IMR-90 (cell line): ENCODE measurements around the gene ADGRD1. TPM values are rescaled to one million over a fixed set of nuclear protein-coding genes. Genes with fewer than 3 reads are reported as not detected.

Experiments
- ATAC-seq: fragments of 200-7000 bp; cut with Tn5 transposase; 2 replicates; pipeline ENCODE4 v1.9.1; 2020; ENCODE audit warnings: low read depth, mild to moderate bottlenecking, moderate library complexity
- BruUV-seq: library from RNA; stranded (reverse); fragments of 400-500 nt; replicated peaks from 2 replicates; lab custom pipeline; 2021; lab: Mats Ljungman, UMichigan
- CTCF ChIA-PET: fragments of 300-600 bp; formaldehyde crosslinking; extraction: SDS; loops from one replicate; lab custom pipeline; 2021; ENCODE audit warnings: antibody characterized with exemption; lab: Yijun Ruan, JAX
- POLR2A ChIA-PET: fragments of 300-600 bp; sonication (Branson Sonifier 250); formaldehyde crosslinking; loops from one replicate; lab custom pipeline; 2022; ENCODE audit warnings: antibody characterized with exemption; ENCODE audit not compliant: unreplicated experiment; lab: Charles Lee
- DNase-seq: peaks from one replicate; pipeline ENCODE4 v3.0.0; 2013
- H2AFZ ChIP-seq: replicated peaks from 2 replicates; pipeline ENCODE3; 2013; ENCODE audit warnings: low read length, mild to moderate bottlenecking; ENCODE audit not compliant: poor library complexity
- H2AK5ac ChIP-seq: 2 replicates; pipeline ENCODE4 v1.6.1; 2013; ENCODE audit warnings: low read depth, low read length, inconsistent platforms
- H2AK9ac ChIP-seq: replicated peaks from 2 replicates; pipeline ENCODE3; 2013; ENCODE audit warnings: mild to moderate bottlenecking, low read depth, low read length, moderate library complexity; ENCODE audit not compliant: poor library complexity
- H2BK120ac ChIP-seq: 2 replicates; pipeline ENCODE4 v1.6.1; 2013; ENCODE audit warnings: low read depth, low read length, inconsistent platforms
- H2BK15ac ChIP-seq: 3 replicates; pipeline ENCODE4 v1.6.1; 2013; ENCODE audit warnings: low read depth, low read length, inconsistent platforms
- H2BK20ac ChIP-seq: 2 replicates; pipeline ENCODE4 v1.6.1; 2013; ENCODE audit warnings: low read depth, mild to moderate bottlenecking, inconsistent platforms, low read length, moderate library complexity
- H2BK5ac ChIP-seq: 2 replicates; pipeline ENCODE4 v1.6.1; 2013; ENCODE audit warnings: mild to moderate bottlenecking, low read depth, low read length, inconsistent platforms; ENCODE audit not compliant: poor library complexity, severe bottlenecking
- H3K14ac ChIP-seq: replicated peaks from 2 replicates; pipeline ENCODE4 v1.6.1; 2013; ENCODE audit warnings: low read depth, low read length, inconsistent platforms
- H3K18ac ChIP-seq: 2 replicates; pipeline ENCODE4 v1.6.1; 2013; ENCODE audit warnings: low read depth, low read length, control low read depth
- H3K23ac ChIP-seq: 2 replicates; pipeline ENCODE4 v1.6.1; 2013; ENCODE audit warnings: low read depth, low read length, inconsistent platforms
- H3K27ac ChIP-seq: 2 replicates; pipeline ENCODE4 v1.5.1; 2013; ENCODE audit warnings: mild to moderate bottlenecking, control low read depth, low read length; ENCODE audit not compliant: insufficient read depth
- H3K27me3 ChIP-seq: 2 replicates; pipeline ENCODE4 v1.6.1; 2013; ENCODE audit warnings: low read length; ENCODE audit not compliant: control insufficient read depth, insufficient read depth
- H3K36me3 ChIP-seq: 2 replicates; pipeline ENCODE4 v1.6.1; 2013; ENCODE audit warnings: low read length, mixed read lengths; ENCODE audit not compliant: control insufficient read depth, insufficient read depth
- H3K4ac ChIP-seq: 2 replicates; pipeline ENCODE4 v1.6.1; 2013; ENCODE audit warnings: low read depth, low read length, inconsistent platforms
- H3K4me1 ChIP-seq: 2 replicates; pipeline ENCODE4 v1.6.1; 2013; ENCODE audit warnings: low read length, mixed read lengths; ENCODE audit not compliant: control insufficient read depth, insufficient read depth
- H3K4me2 ChIP-seq: 2 replicates; pipeline ENCODE4 v1.6.1; 2013; ENCODE audit warnings: low read depth, mild to moderate bottlenecking, control low read depth, low read length, moderate library complexity
- H3K4me3 ChIP-seq: 2 replicates; pipeline ENCODE4 v1.5.1; 2013; ENCODE audit warnings: low read depth, mild to moderate bottlenecking, control low read depth, low read length, moderate library complexity; ENCODE audit not compliant: insufficient read depth
- H3K56ac ChIP-seq: 2 replicates; pipeline ENCODE4 v1.6.1; 2013; ENCODE audit warnings: low read length, inconsistent platforms; ENCODE audit not compliant: insufficient read depth; ENCODE audit errors: extremely low read depth
- H3K79me1 ChIP-seq, 2 experiments: 2 replicates each; pipeline ENCODE4 v1.6.1; 2013; ENCODE audit warnings: low read length in 2 of 2, inconsistent platforms in 1 of 2, low read depth in 1 of 2
- H3K9ac ChIP-seq: 2 replicates; pipeline ENCODE4 v1.6.1; 2013; ENCODE audit warnings: low read depth, low read length, control low read depth
- H3K9me1 ChIP-seq: 2 replicates; pipeline ENCODE4 v1.6.1; 2013; ENCODE audit warnings: low read length, inconsistent platforms; ENCODE audit not compliant: insufficient read depth
- H3K9me3 ChIP-seq: 2 replicates; pipeline ENCODE4 v1.6.1; 2013; ENCODE audit warnings: low read length; ENCODE audit not compliant: control insufficient read depth, insufficient read depth
- H4K20me1 ChIP-seq: 2 replicates; pipeline ENCODE4 v1.6.1; 2013; ENCODE audit warnings: low read length, inconsistent platforms; ENCODE audit not compliant: insufficient read depth
- H4K5ac ChIP-seq: 2 replicates; pipeline ENCODE4 v1.6.1; 2013; ENCODE audit warnings: mild to moderate bottlenecking, low read depth, low read length, control low read depth
- H4K8ac ChIP-seq, 2 experiments: 2 replicates each; pipeline ENCODE4 v1.6.1; 2013; ENCODE audit warnings: low read depth in 2 of 2, low read length in 2 of 2, control low read depth in 1 of 2, inconsistent platforms in 1 of 2
- H4K91ac ChIP-seq: 2 replicates; pipeline ENCODE4 v1.6.1; 2013; ENCODE audit warnings: low read depth, low read length, inconsistent platforms; ENCODE audit not compliant: insufficient read depth
- BHLHE40 ChIP-seq: fragments of 150-350 bp; IDR thresholded peaks from 2 replicates; pipeline ENCODE4 v1.6.1; 2016; ENCODE audit warnings: mild to moderate bottlenecking, low read depth, low read length
- CHD1 ChIP-seq: IDR thresholded peaks from 2 replicates; pipeline ENCODE4 v1.6.1; 2012; ENCODE audit warnings: low read depth, low read length, improper control_type of control experiment
- MAFK ChIP-seq: IDR thresholded peaks from 2 replicates; pipeline ENCODE4 v1.6.1; 2012; ENCODE audit warnings: low read depth, low read length, improper control_type of control experiment
- MAZ ChIP-seq: IDR thresholded peaks from 2 replicates; pipeline ENCODE4 v1.6.1; 2012; ENCODE audit warnings: low read depth, mild to moderate bottlenecking, low read length, improper control_type of control experiment, moderate library complexity, borderline replicate concordance
- SMC3 ChIP-seq: fragments of 150-350 bp; IDR thresholded peaks from 2 replicates; pipeline ENCODE4 v1.6.1; 2016; ENCODE audit warnings: low read depth, mild to moderate bottlenecking, antibody characterized with exemption, low read length, moderate library complexity
- WGBS, 2 experiments: methylation state at CpG; one replicate each; pipeline versions ENCODE4 v1.1.5 to v1.1.7; 2013; ENCODE audit warnings: missing lambda C conversion rate in 2 of 2; ENCODE audit not compliant: insufficient read length in 1 of 2; ENCODE audit errors: extremely low coverage in 2 of 2; 5-methylcytosine and 5-hydroxymethylcytosine counted together
- dilution Hi-C: fragments of 300-500 bp; cut with HindIII; formaldehyde crosslinking; loops from one replicate; pipeline ENCODE4 v1.14.3; 2018; ENCODE audit warnings: low sequenced_read_pairs; ENCODE audit not compliant: unreplicated experiment
- in situ Hi-C: fragments of 300-500 bp; cut with MboI; formaldehyde crosslinking; loops from 3 replicates; pipeline ENCODE4 v1.14.3; 2019; ENCODE audit warnings: low sequenced_read_pairs, inconsistent platforms, mixed read lengths
- intact Hi-C: fragments of 100-400 bp; cut with micrococcal nuclease; formaldehyde crosslinking; loops from 2 replicates; pipeline ENCODE4 v1.10.0; 2022
- polyA plus RNA-seq, 3 experiments: library from polyadenylated mRNA; depleted of rRNA; stranded (reverse); fragments of >200 nt; gene quantifications; 2 replicates each; pipeline ENCODE4 v1.2.3, GENCODE V29; 2012; ENCODE audit warnings: low replicate concordance in 1 of 3
- total RNA-seq: library from RNA; depleted of rRNA; stranded (reverse); fragments of >200 nt; gene quantifications from 2 replicates; pipeline ENCODE4 v1.2.3, GENCODE V29; 2012
- TF ChIP-seq, protein P1 (sequence below): fragments of 150-350 bp; IDR thresholded peaks from 2 replicates; pipeline ENCODE4 v1.6.1; 2017; ENCODE audit warnings: mild to moderate bottlenecking, antibody characterized with exemption, low read length, low read depth

The ADGRD1 gene
- total and polyA plus RNA-seq, 2 of the 4 experiments (the other 2 are of a cell fraction): not detected

DNA sequence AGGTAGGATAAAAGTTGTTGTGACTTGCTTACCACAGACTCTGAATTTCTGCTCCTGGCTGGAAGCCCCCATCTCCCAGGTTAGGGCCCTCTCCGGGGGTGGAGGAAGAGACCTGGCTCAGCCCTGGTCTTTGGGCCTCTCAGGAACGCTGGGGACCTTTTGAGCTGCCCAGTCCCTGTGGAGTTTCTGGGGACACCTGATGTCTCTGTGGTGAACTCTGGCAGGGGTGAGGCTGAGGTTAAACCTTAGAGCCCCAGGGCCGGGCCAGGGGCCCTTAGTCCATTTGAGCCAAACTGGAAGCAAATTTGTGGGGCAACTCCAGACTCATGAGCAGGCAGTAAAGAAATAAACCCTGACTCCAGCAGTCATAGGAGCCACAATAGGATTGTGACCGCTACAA is 112.1 kb downstream of the ADGRD1 start:
- Histone ChIP-seq H2BK5ac (no peak overlapping the region), H2BK15ac (no peak overlapping the region), H2BK20ac (no peak overlapping the region), H3K14ac (no peak overlapping the region), H3K9ac (no peak overlapping the region), H4K8ac (no peak overlapping the region), H3K79me1 (no peaks in the 10 kb centered on the region), H3K23ac (no peak overlapping the region), H4K20me1 (no peaks in the 10 kb centered on the region), H3K9me3 (peaks cover 27% of the 10 kb centered on the region), H4K91ac (no peak overlapping the region), H3K4me1 (no peaks in the 10 kb centered on the region), H3K4ac (no peak overlapping the region), H2AK9ac (no peak overlapping the region), H3K9me1 (no peaks in the 10 kb centered on the region), H2BK120ac (no peak overlapping the region), H3K27ac (no peak overlapping the region), H3K18ac (no peak overlapping the region), H3K56ac (no peak overlapping the region), H3K27me3 (no peaks in the 10 kb centered on the region), H2AK5ac (no peak overlapping the region), H4K5ac (no peak overlapping the region), H3K36me3 (no peaks in the 10 kb centered on the region), H3K4me2 (no peak overlapping the region), H3K4me3 (no peak overlapping the region), H2AFZ (no peak overlapping the region)
- in situ Hi-C loops (no loop called here), intact Hi-C loops (no loop called here), dilution Hi-C loops (no loop called here)
- ChIA-PET CTCF (no interaction called here), POLR2A (no interaction called here)
- ATAC-seq (no peak), DNase-seq (no peak)
- no TSS peak for BruUV-seq
- TF ChIP-seq SMC3 (no peak), MAZ (no peak), BHLHE40 (no peak), MAFK (no peak), CHD1 (no peak)
- TF ChIP-seq, protein P1, sequence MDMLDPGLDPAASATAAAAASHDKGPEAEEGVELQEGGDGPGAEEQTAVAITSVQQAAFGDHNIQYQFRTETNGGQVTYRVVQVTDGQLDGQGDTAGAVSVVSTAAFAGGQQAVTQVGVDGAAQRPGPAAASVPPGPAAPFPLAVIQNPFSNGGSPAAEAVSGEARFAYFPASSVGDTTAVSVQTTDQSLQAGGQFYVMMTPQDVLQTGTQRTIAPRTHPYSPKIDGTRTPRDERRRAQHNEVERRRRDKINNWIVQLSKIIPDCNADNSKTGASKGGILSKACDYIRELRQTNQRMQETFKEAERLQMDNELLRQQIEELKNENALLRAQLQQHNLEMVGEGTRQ: no peak
- WGBS, 2 experiments: 40% methylated on average over 2 of the region's 4 CpGs; no CpG with 5 or more reads in 1 of the 2 experiments
